H1 (cell line): ENCODE measurements around the gene CFAP157. TPM values are rescaled to one million over a fixed set of nuclear protein-coding genes. Genes with fewer than 3 reads are reported as not detected.

Experiments used
- CTCF ChIA-PET: fragments of 300-600 bp; sonication (Branson Sonifier 250); formaldehyde crosslinking; loops from one replicate; lab custom pipeline; 2021; ENCODE audit not compliant: partially characterized antibody; lab: Charles Lee
- POLR2A ChIA-PET: fragments of 300-600 bp; sonication (Branson Sonifier 250); formaldehyde crosslinking; loops from one replicate; lab custom pipeline; 2021; ENCODE audit warnings: inconsistent platforms; ENCODE audit not compliant: partially characterized antibody; lab: Charles Lee
- DNase-seq, 2 experiments: peaks; one replicate each; pipeline versions ENCODE4 v3.0.0 to v3.0.0-alpha.2; 2010 to 2022; ENCODE audit warnings: low spot score in 2 of 2, low read depth in 1 of 2, mixed read lengths in 1 of 2
- FAIRE-seq: peaks from 2 replicates; lab custom pipeline; 2011; peaks lifted over from hg19 to GRCh38; lab: Jason Lieb, UNC
- H2AFZ ChIP-seq: 2 replicates; pipeline ENCODE4 v1.8.1; 2012; ENCODE audit warnings: low read length, inconsistent platforms
- H2AK5ac ChIP-seq: 2 replicates; pipeline ENCODE4 v1.6.1; 2013; ENCODE audit warnings: low read depth, low read length
- H2BK120ac ChIP-seq: replicated peaks from 2 replicates; pipeline ENCODE3; 2013; ENCODE audit warnings: low read depth, low read length, inconsistent platforms
- H2BK12ac ChIP-seq: 2 replicates; pipeline ENCODE4 v1.6.1; 2013; ENCODE audit warnings: low read depth, low read length
- H2BK15ac ChIP-seq: 2 replicates; pipeline ENCODE4 v1.6.1; 2013; ENCODE audit warnings: low read length
- H2BK20ac ChIP-seq: 2 replicates; pipeline ENCODE4 v1.6.1; 2013; ENCODE audit warnings: low read length
- H2BK5ac ChIP-seq: 2 replicates; pipeline ENCODE4 v1.6.1; 2013; ENCODE audit warnings: low read depth, low read length
- H3K14ac ChIP-seq: 2 replicates; pipeline ENCODE4 v1.6.1; 2013; ENCODE audit warnings: inconsistent platforms; ENCODE audit not compliant: insufficient read length
- H3K18ac ChIP-seq: 2 replicates; pipeline ENCODE4 v1.6.1; 2013; ENCODE audit warnings: low read length; ENCODE audit errors: extremely low read depth
- H3K23ac ChIP-seq: 2 replicates; pipeline ENCODE4 v1.6.1; 2013; ENCODE audit warnings: inconsistent platforms; ENCODE audit not compliant: insufficient read length
- H3K23me2 ChIP-seq: 2 replicates; pipeline ENCODE4 v1.6.1; 2013; ENCODE audit warnings: low read depth, low read length
- H3K27ac ChIP-seq: 2 replicates; pipeline ENCODE4 v1.6.1; 2011; ENCODE audit warnings: low read depth, low read length, inconsistent platforms
- H3K27me3 ChIP-seq, 4 experiments: replicated peaks in 1 of 4; 1 replicate in 1 of 4; 2 replicates in 3 of 4; pipeline versions ENCODE4 v1.6.1 to v1.8.1; 2011 to 2013; ENCODE audit warnings: low read length in 3 of 4, mild to moderate bottlenecking in 3 of 4, inconsistent platforms in 2 of 4, mixed read lengths in 2 of 4, moderate library complexity in 1 of 4; ENCODE audit not compliant: control insufficient read depth in 3 of 4, insufficient read depth in 3 of 4; ENCODE audit errors: extremely low read depth in 1 of 4
- H3K36me3 ChIP-seq, 4 experiments: 2 replicates each; pipeline versions ENCODE4 v1.6.1 to v1.8.1; 2011 to 2013; ENCODE audit warnings: mild to moderate bottlenecking in 4 of 4, low read length in 3 of 4, moderate library complexity in 2 of 4, control low read depth in 1 of 4, inconsistent platforms in 1 of 4; ENCODE audit not compliant: insufficient read depth in 4 of 4, control insufficient read depth in 2 of 4
- H3K4ac ChIP-seq: replicated peaks from 2 replicates; pipeline ENCODE3; 2013; ENCODE audit warnings: low read length, low read depth, mixed read lengths, inconsistent platforms; ENCODE audit not compliant: insufficient read length
- H3K4me1 ChIP-seq, 4 experiments: replicated peaks in 1 of 4; 1 replicate in 1 of 4; 2 replicates in 3 of 4; pipeline versions ENCODE4 v1.6.1 to v1.8.1; 2011 to 2013; ENCODE audit warnings: low read length in 3 of 4, inconsistent platforms in 2 of 4, mixed read lengths in 1 of 4; ENCODE audit not compliant: insufficient read depth in 4 of 4, control insufficient read depth in 3 of 4
- H3K4me2 ChIP-seq, 2 experiments: 2 replicates each; pipeline versions ENCODE4 v1.6.1 to v1.8.1; 2011 to 2013; ENCODE audit warnings: low read depth in 2 of 2, low read length in 2 of 2, control low read depth in 1 of 2, inconsistent platforms in 1 of 2, mild to moderate bottlenecking in 1 of 2; ENCODE audit not compliant: insufficient read depth in 1 of 2
- H3K4me3 ChIP-seq, 4 experiments: fragments of 200-600, 300-600 bp in 1 of 4; sonication (generic), shearing (Covaris generic), sonication (Bioruptor Twin) in 1 of 4; 2 replicates each; pipeline versions ENCODE4 v1.5.1 to v1.8.1; 2011 to 2016; ENCODE audit warnings: low read length in 4 of 4, low read depth in 3 of 4, control low read depth in 2 of 4, inconsistent platforms in 2 of 4, mild to moderate bottlenecking in 2 of 4, mixed read lengths in 1 of 4, moderate library complexity in 1 of 4; ENCODE audit not compliant: insufficient read depth in 2 of 4; ENCODE audit errors: extremely low read depth in 1 of 4
- H3K56ac ChIP-seq: replicated peaks from 2 replicates; pipeline ENCODE3; 2013; ENCODE audit warnings: low read depth, mild to moderate bottlenecking, mixed read lengths, low read length, inconsistent platforms; ENCODE audit not compliant: insufficient read length
- H3K79me1 ChIP-seq: 2 replicates; pipeline ENCODE4 v1.6.1; 2013; ENCODE audit warnings: low read depth, low read length, control low read depth
- H3K79me2 ChIP-seq, 2 experiments: 2 replicates each; pipeline versions ENCODE4 v1.6.1 to v1.8.1; 2012 to 2013; ENCODE audit warnings: low read length in 2 of 2, mild to moderate bottlenecking in 2 of 2, inconsistent platforms in 1 of 2; ENCODE audit not compliant: insufficient read depth in 2 of 2, control insufficient read depth in 1 of 2
- H3K9ac ChIP-seq, 4 experiments: replicated peaks in 1 of 4; 1 replicate in 1 of 4; 2 replicates in 3 of 4; pipeline versions ENCODE4 v1.6.1 to v1.8.1; 2011 to 2013; ENCODE audit warnings: low read depth in 3 of 4, low read length in 3 of 4, control low read depth in 2 of 4, mild to moderate bottlenecking in 2 of 4, moderate library complexity in 2 of 4, inconsistent platforms in 1 of 4; ENCODE audit errors: extremely low read depth in 1 of 4
- H3K9me3 ChIP-seq, 2 experiments: 2 replicates each; pipeline versions ENCODE4 v1.6.1 to v1.8.1; 2012 to 2013; ENCODE audit warnings: mild to moderate bottlenecking in 2 of 2, moderate library complexity in 2 of 2, control low read depth in 1 of 2, inconsistent platforms in 1 of 2, low read depth in 1 of 2, low read length in 1 of 2, mixed read lengths in 1 of 2; ENCODE audit not compliant: insufficient read depth in 2 of 2
- H4K20me1 ChIP-seq, 2 experiments: replicated peaks in 1 of 2; 2 replicates each; pipeline versions ENCODE3 to v1.8.1; 2011 to 2013; ENCODE audit warnings: inconsistent platforms in 2 of 2, low read length in 2 of 2, mild to moderate bottlenecking in 1 of 2; ENCODE audit not compliant: insufficient read depth in 2 of 2, control insufficient read depth in 1 of 2
- H4K5ac ChIP-seq: 2 replicates; pipeline ENCODE4 v1.6.1; 2013; ENCODE audit warnings: low read length, low read depth, mixed read lengths, inconsistent platforms; ENCODE audit not compliant: insufficient read length
- H4K8ac ChIP-seq: 2 replicates; pipeline ENCODE4 v1.8.0; 2013; ENCODE audit warnings: mild to moderate bottlenecking, moderate library complexity, low read length, inconsistent platforms; ENCODE audit not compliant: insufficient read depth; ENCODE audit errors: extremely low read depth
- H4K91ac ChIP-seq: replicated peaks from 2 replicates; pipeline ENCODE3; 2013; ENCODE audit warnings: low read length, mixed read lengths, inconsistent platforms; ENCODE audit not compliant: insufficient read length
- SP2 ChIP-seq: IDR thresholded peaks from 2 replicates; pipeline ENCODE4 v1.6.1; 2012; ENCODE audit warnings: mild to moderate bottlenecking, low read length, inconsistent platforms
- TCF12 ChIP-seq: IDR thresholded peaks from 2 replicates; pipeline ENCODE4 v1.6.1; 2011; ENCODE audit warnings: low read depth, mild to moderate bottlenecking, low read length
- WGBS, 2 experiments: shearing (Covaris generic) in 1 of 2; methylation state at CpG; one replicate each; pipeline versions ENCODE4 v1.1.6 to v1.1.7; 2013 to 2015; ENCODE audit warnings: low lambda C conversion rate in 2 of 2, mixed read lengths in 2 of 2, inconsistent platforms in 1 of 2, low coverage in 1 of 2, missing lambda C conversion rate in 1 of 2; ENCODE audit not compliant: insufficient replicate concordance in 2 of 2, insufficient coverage in 1 of 2, insufficient read length in 1 of 2; ENCODE audit errors: extremely low coverage in 1 of 2, missing lambda C conversion rate in 1 of 2; 5-methylcytosine and 5-hydroxymethylcytosine counted together
- polyA plus RNA-seq, 7 experiments: library from polyadenylated mRNA; depleted of rRNA in 3 of 7; stranded (reverse) in 5 of 7; unstranded in 2 of 7; fragments of >200 nt in 5 of 7; fragments of 200-250 nt in 2 of 7; gene quantifications; 1 replicate in 5 of 7; 2 replicates in 1 of 7; 4 replicates in 1 of 7; pipeline versions ENCODE4 v1.2.1 to v1.2.3, GENCODE V29; 2011 to 2013; ENCODE audit warnings: missing spikeins in 2 of 7, mixed read lengths in 2 of 7
- total RNA-seq: library from RNA; stranded (reverse); fragmentation: NEBNext Ultra II Directional; extraction: Animal tissue kit (Norgen Biotek cat#: 25700); gene quantifications from 2 replicates; pipeline ENCODE4 v1.2.1, GENCODE V29; 2021

CFAP157 gene
- total and polyA plus RNA-seq, 2 of the 8 experiments (the other 6 are each of a cell fraction or from before 2014, with no cell fraction given), result not detected

GRCh38 chr9:127739614-127740330, 33.0 kb downstream of the CFAP157 start:
- H4K8ac ChIP-seq, result 0 out of 2 replicates have a peak overlapping the region, but pooled peaks have one; percentile 4
- FAIRE-seq, result no peak

More at GRCh38 chr9:127739614-127740330, 33.0 kb downstream of the CFAP157 start:
- Histone ChIP-seq H2AK5ac (no peak overlapping the region), H2BK15ac (no peak overlapping the region), H3K36me3 (no peaks in the 10 kb centered on the region), H3K56ac (no peak overlapping the region), H3K27me3 (no peaks in the 10 kb centered on the region), H3K79me2 (no peaks in the 10 kb centered on the region), H3K23ac (no peak overlapping the region), H2BK20ac (no peak overlapping the region), H4K20me1 (peaks cover 0 to 4% of the 10 kb centered on the region in 2 experiments), H3K9me3 (no peaks in the 10 kb centered on the region), H3K4ac (no peak overlapping the region), H3K4me2 (no peak overlapping the region), H3K23me2 (peaks cover 7% of the 10 kb centered on the region; the same call in 1 of the 2 replicates), H3K14ac (no peak overlapping the region), H4K91ac (no peak overlapping the region), H2BK5ac (no peak overlapping the region), H3K27ac (no peak overlapping the region), H4K5ac (no peak overlapping the region), H3K4me3 (no peak overlapping the region), H3K4me1 (peaks cover 0 to 4% (median 1%) of the 10 kb centered on the region in 4 experiments; a peak in 4 of 7 replicates), H2BK12ac (no peak overlapping the region), H2AFZ (no peak overlapping the region), H3K79me1 (no peaks in the 10 kb centered on the region), H2BK120ac (no peak overlapping the region), H3K18ac (no peak overlapping the region), H3K9ac (no peak overlapping the region)
- DNase-seq, result no peak
- TF ChIP-seq TCF12 (no peak), SP2 (no peak)
- POLR2A ChIA-PET, result interaction anchor here (0.7 kb wide), 1 partner anchor 48 kb away, joined by 3 read pairs; no protein-coding TSS in a partner anchor
- CTCF ChIA-PET, result interaction anchor here (0.8 to 7.3 kb wide), 11 partner anchors 15 to 236 kb away, joined by 3 to 37 read pairs (median 6); partner anchors contain the start of gene CDK9
- 90% methylated on average over 19 of the region's 19 CpGs; no CpG with 5 or more reads in 1 of the 2 experiments for WGBS, 2 experiments
